GM13976 (cell line): ENCODE measurements around the gene PSMB11.

ENCODE experiments used
- DNase-seq: peaks from one replicate; pipeline ENCODE4 v3.0.0; 2012; ENCODE audit warnings: low spot score
- CTCF ChIP-seq: IDR thresholded peaks from 2 replicates; pipeline ENCODE4 v1.5.1; 2012; ENCODE audit warnings: borderline replicate concordance, mild to moderate bottlenecking; ENCODE audit not compliant: insufficient read depth; ENCODE audit errors: extremely low read depth, missing control alignments, control extremely low read depth
- in situ Hi-C: fragments of 300-500 bp; cut with MboI; formaldehyde crosslinking; loops from one replicate; pipeline ENCODE4 v1.12.0; 2022; ENCODE audit warnings: low sequenced_read_pairs, mixed read lengths, inconsistent platforms; ENCODE audit not compliant: unreplicated experiment

Gene PSMB11

DNA sequence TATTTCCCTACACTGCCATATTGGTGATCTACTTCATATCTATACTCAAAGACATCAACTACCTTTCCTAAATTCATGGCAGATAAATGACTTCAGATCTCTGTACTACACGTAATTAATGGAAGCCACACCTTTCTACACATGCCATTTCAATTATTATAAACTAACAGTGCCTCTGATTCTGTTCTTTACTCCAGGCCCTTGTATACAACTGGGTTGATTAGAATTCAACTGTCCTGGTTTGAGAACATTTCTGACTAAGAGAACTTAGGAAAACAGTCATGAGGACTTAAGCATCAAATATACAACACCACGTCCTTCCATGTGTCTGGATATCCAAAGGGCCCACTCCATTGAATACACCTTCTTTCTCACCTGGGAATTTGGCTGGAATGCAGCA, 51.1 kb downstream of the PSMB11 start:
- TF ChIP-seq CTCF = no peak
- in situ Hi-C loops = no loop called here
- DNase-seq = no peak

- TF ChIP-seq CTCF = no peak
- in situ Hi-C loops = no loop called here
- no peak for DNase-seq
Observed at GRCh38 chr14:23093526-23093925, 51.5 kb downstream of the PSMB11 start.
